HG02798 (cell line): Measurements from ENCODE around the gene ZNF747.
A peak's percentile ranks its signal among the peaks of the same experiment; 100 is the strongest.
"Not testable (repeated sequence)": the region's sequence is repeated elsewhere in the genome, so short reads cannot be mapped to it uniquely, and the experiment has no call there.

Experiments
- ATAC-seq: cut with Tn5 transposase; IDR thresholded peaks from one replicate; pipeline ENCODE4 v1.9.1; 2021; ENCODE audit warnings: mild to moderate bottlenecking; ENCODE audit not compliant: unreplicated experiment, poor library complexity

The ZNF747 gene

GRCh38 chr16:30558789-30559377 is 24.2 kb upstream of the ZNF747 start:
- no peak for ATAC-seq

- peak; percentile 91 for ATAC-seq
Observed at GRCh38 chr16:30557957-30558788, 23.5 kb upstream of the ZNF747 start, which contains the start of gene ZNF764. TSS of gene ZNF764 (minus strand) at chr16:30558374. CDS start at chr16:30558182, 192 bp downstream.

GRCh38 chr16:30557707-30557956 is 23.0 kb upstream of the ZNF747 start:
- ATAC-seq, result peak; percentile 5

GRCh38 chr16:30556125-30556473 is 21.4 kb upstream of the ZNF747 start:
- no peak for ATAC-seq

- no peak for ATAC-seq
Observed at GRCh38 chr16:30555315-30556124, 20.9 kb upstream of the ZNF747 start.

GRCh38 chr16:30554557-30555314 is 20.1 kb upstream of the ZNF747 start:
- ATAC-seq, result no peak

- ATAC-seq, result no peak
Observed at GRCh38 chr16:30553393-30553899, 18.8 kb upstream of the ZNF747 start.

GRCh38 chr16:30552956-30553355 is 18.3 kb upstream of the ZNF747 start:
- ATAC-seq, result no peak

GRCh38 chr16:30551781-30552180 is 17.1 kb upstream of the ZNF747 start:
- ATAC-seq, result no peak

GRCh38 chr16:30548416-30549253 is 14.0 kb upstream of the ZNF747 start:
- no peak for ATAC-seq

GRCh38 chr16:30546115-30546514 is 11.5 kb upstream of the ZNF747 start:
- ATAC-seq, result no peak

GRCh38 chr16:30543067-30543466 is 8.4 kb upstream of the ZNF747 start:
- ATAC-seq, result no peak

- ATAC-seq, result no peak
Observed at GRCh38 chr16:30541502-30542329, 7.1 kb upstream of the ZNF747 start.

- not testable (repeated sequence) for ATAC-seq
Observed at GRCh38 chr16:30540916-30541464, 6.3 kb upstream of the ZNF747 start.

GRCh38 chr16:30539986-30540526 is 5.4 kb upstream of the ZNF747 start:
- not testable (repeated sequence) for ATAC-seq

- ATAC-seq, result no peak
Observed at GRCh38 chr16:30539000-30539964, 4.6 kb upstream of the ZNF747 start.
